Bronchial epithelial cell (primary cell): ENCODE data around the gene LRRC1. TPM values are rescaled to one million over a fixed set of nuclear protein-coding genes. Genes with fewer than 3 reads are reported as not detected.

Experiments
- DNase-seq: peaks from one replicate; pipeline ENCODE4 v3.0.0-alpha.2; 2010; ENCODE audit warnings: low read depth
- FAIRE-seq: peaks from 2 replicates; lab custom pipeline; 2011; peaks lifted over from hg19 to GRCh38; lab: Jason Lieb, UNC
- H3K27me3 ChIP-seq: 2 replicates; pipeline ENCODE4 v1.5.1; 2011; ENCODE audit warnings: low read length; ENCODE audit not compliant: control insufficient read depth, insufficient read depth
- H3K36me3 ChIP-seq: 2 replicates; pipeline ENCODE4 v1.5.1; 2011; ENCODE audit warnings: low read length; ENCODE audit not compliant: control insufficient read depth, insufficient read depth
- H3K4me3 ChIP-seq: 2 replicates; pipeline ENCODE4 v1.5.1; 2011; ENCODE audit warnings: mild to moderate bottlenecking, low read depth, low read length, control low read depth
- CTCF ChIP-seq: IDR thresholded peaks from 2 replicates; pipeline ENCODE4 v1.5.1; 2011; ENCODE audit warnings: mild to moderate bottlenecking, moderate library complexity, low read length, control low read depth, inconsistent platforms; ENCODE audit not compliant: insufficient read depth, severe bottlenecking
- total RNA-seq: library from RNA; depleted of rRNA; stranded (reverse); fragments of >200 nt; gene quantifications from 2 replicates; pipeline ENCODE4 v1.2.1, GENCODE V29; 2014

The LRRC1 gene
- total RNA-seq, 1 donor from 2014 or later = 19.7 TPM

DNA sequence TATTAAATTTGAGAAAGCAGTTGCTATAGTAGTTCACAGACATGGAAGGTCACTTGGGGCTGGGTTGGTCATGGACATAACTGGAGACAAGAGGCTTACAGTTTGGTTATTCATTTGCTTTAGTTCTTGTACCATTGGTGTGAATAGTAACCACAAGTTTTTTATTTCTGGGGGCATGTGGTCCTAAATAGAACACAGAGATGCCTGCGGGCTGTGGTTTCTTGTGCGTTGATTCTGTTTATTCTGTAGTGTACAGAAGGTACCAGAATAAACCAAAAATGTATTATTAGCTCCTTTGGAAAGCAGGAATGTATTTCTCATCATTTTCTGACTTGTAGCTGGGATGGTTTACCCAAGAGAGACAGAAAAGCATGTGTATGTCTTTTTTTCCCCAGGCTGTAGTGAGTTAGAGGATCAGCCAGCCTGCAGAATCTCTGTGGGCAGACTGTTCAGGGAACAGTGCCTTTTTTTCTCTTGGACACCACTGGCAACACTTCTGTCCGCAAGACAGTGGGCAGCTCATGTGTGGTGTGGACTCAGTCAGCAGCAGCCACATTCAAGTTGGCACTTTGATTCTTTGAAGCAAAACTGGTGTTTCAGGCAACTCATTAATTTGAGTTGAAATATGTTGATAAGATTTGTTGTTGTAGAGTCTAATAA lies 122.1 kb downstream of the LRRC1 start:
- no peak for DNase-seq
- TF ChIP-seq CTCF = no peak
- Histone ChIP-seq H3K4me3 (no peak overlapping the region), H3K27me3 (no peaks in the 10 kb centered on the region), H3K36me3 (peaks cover 5% of the 10 kb centered on the region)
- no peak for FAIRE-seq

- Histone ChIP-seq H3K27me3 (no peaks in the 10 kb centered on the region), H3K4me3 (no peak overlapping the region), H3K36me3 (peaks cover 5% of the 10 kb centered on the region)
- no peak for FAIRE-seq
- no peak for TF ChIP-seq CTCF
- no peak for DNase-seq
These were observed 122.6 kb downstream of the LRRC1 start for GRCh38 chr6:53917464-53917842.

DNA sequence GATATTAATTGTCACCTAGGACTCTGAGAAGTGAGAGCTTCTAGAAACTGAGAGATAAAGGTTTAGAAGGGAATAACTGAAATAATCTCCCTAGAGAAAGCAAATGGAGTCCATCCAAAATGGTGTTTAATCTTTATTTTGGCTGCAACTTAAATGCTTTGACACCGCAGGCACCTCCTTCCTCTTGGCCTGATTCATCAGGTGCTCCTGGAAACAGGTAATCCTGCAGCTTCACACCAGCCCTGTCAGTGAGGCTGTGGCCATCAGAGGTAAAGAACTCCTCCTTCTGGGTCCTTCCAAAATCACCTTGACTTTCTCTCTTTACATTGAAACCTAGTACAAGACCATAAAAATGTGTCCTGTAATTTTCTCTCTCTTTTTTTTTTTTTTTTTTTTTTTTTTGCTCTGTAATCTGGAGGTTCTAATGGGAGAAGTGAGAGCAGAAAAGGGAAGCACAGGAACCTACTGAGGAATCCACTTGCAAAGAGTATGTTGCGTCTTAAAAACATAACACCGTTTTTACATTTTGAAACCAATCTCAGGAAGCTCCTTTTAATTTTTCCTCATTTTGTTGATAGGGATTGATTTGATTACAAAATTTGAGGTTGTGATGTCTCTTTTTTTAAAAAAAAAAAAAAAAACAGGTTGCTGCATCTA lies 124.2 kb downstream of the LRRC1 start:
- Histone ChIP-seq H3K36me3 (peaks cover 7% of the 10 kb centered on the region), H3K4me3 (no peak overlapping the region), H3K27me3 (no peaks in the 10 kb centered on the region)
- TF ChIP-seq CTCF = no peak
- FAIRE-seq (no peak), DNase-seq (no peak)

- H3K27me3 ChIP-seq = no peaks in the 10 kb centered on the region
- H3K36me3 ChIP-seq = peaks cover 7% of the 10 kb centered on the region
- FAIRE-seq (no peak), DNase-seq (no peak)
- TF ChIP-seq CTCF = no peak
- no peak overlapping the region for H3K4me3 ChIP-seq
These were observed 125.1 kb downstream of the LRRC1 start for GRCh38 chr6:53919881-53920360.

GRCh38 chr6:53920881-53921280 lies 126.1 kb downstream of the LRRC1 start:
- no peak for TF ChIP-seq CTCF
- H3K4me3 ChIP-seq = no peak overlapping the region
- DNase-seq (no peak), FAIRE-seq (no peak)
- H3K36me3 ChIP-seq = peaks cover 7% of the 10 kb centered on the region
- H3K27me3 ChIP-seq = no peaks in the 10 kb centered on the region

DNA sequence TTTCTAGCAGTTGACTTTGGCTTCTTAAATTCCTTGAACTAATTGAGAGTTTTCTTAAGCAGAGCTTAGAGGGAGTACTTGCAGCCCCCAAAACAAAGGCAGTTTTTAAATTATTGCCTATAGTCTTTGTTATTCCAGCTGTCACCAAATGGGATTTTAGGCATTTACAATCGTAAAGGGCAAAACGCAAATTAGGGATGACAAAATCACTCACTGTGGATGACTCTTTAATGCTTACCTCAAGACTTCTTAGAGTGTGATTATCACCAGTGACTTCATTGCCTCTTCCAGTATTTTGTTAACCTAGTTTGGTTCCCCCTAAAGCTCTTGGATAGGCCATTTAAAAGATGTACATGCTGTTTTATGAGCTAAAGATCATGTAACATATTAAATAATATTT lies 126.8 kb downstream of the LRRC1 start:
- Histone ChIP-seq H3K4me3 (no peak overlapping the region), H3K36me3 (peaks cover 7% of the 10 kb centered on the region), H3K27me3 (no peaks in the 10 kb centered on the region)
- no peak for TF ChIP-seq CTCF
- FAIRE-seq = no peak
- no peak for DNase-seq
